WTC11 (cell line): ENCODE measurements around the gene MBNL1. TPM values are rescaled to one million over a fixed set of nuclear protein-coding genes. Genes with fewer than 3 reads are reported as not detected.

Experiments used
- ATAC-seq: fragments of 200-7000 bp; cut with Tn5 transposase; 2 replicates; pipeline ENCODE4 v1.10.0; 2021; ENCODE audit warnings: mild to moderate bottlenecking, moderate library complexity
- CTCF ChIA-PET: fragments of 300-600 bp; sonication (Branson Sonifier 250); formaldehyde crosslinking; loops from one replicate; lab custom pipeline; 2021; ENCODE audit warnings: antibody characterized with exemption; lab: Charles Lee
- POLR2A ChIA-PET: fragments of 350-600 bp; sonication (Branson Sonifier 250); formaldehyde crosslinking; loops from one replicate; lab custom pipeline; 2021; ENCODE audit warnings: antibody characterized with exemption; lab: Charles Lee
- DNase-seq: peaks from one replicate; pipeline ENCODE4 v3.0.0; 2021; ENCODE audit warnings: low spot score
- H3K27ac Mint-ChIP-seq: 2 replicates; pipeline ENCODE4 v1.8.0; 2021; ENCODE audit warnings: mixed read lengths
- H3K27me3 Mint-ChIP-seq: 2 replicates; pipeline ENCODE4 v1.8.0; 2021; ENCODE audit warnings: low read depth, mild to moderate bottlenecking, moderate library complexity, mixed read lengths
- H3K36me3 Mint-ChIP-seq: 2 replicates; pipeline ENCODE4 v1.8.0; 2021; ENCODE audit warnings: mixed read lengths
- H3K4me1 Mint-ChIP-seq: 2 replicates; pipeline ENCODE4 v1.8.0; 2022; ENCODE audit warnings: mixed read lengths
- H3K4me3 Mint-ChIP-seq: 2 replicates; pipeline ENCODE4 v1.8.0; 2021; ENCODE audit warnings: mild to moderate bottlenecking, moderate library complexity, mixed read lengths
- H3K9me3 Mint-ChIP-seq: 2 replicates; pipeline ENCODE4 v1.8.0; 2021; ENCODE audit warnings: mixed read lengths
- AR ChIP-seq: fragments of 250-450 bp; sonication (Bioruptor Pico); IDR thresholded peaks from 2 replicates; pipeline ENCODE4 v1.9.0; 2021; ENCODE audit warnings: mild to moderate bottlenecking
- E2F4 ChIP-seq: sonication (generic); formaldehyde crosslinking; IDR thresholded peaks from 2 replicates; pipeline ENCODE4 v1.8.1; 2022; ENCODE audit warnings: low read depth, mild to moderate bottlenecking, moderate library complexity, missing genetic modification reagents, borderline replicate concordance
- ERG ChIP-seq: fragments of 250-450 bp; sonication (Bioruptor Pico); IDR thresholded peaks from 2 replicates; pipeline ENCODE4 v1.8.0; 2021; ENCODE audit warnings: mild to moderate bottlenecking
- ESRRA ChIP-seq: sonication (generic); formaldehyde crosslinking; IDR thresholded peaks from 2 replicates; pipeline ENCODE4 v1.8.1; 2022; ENCODE audit warnings: mild to moderate bottlenecking, missing genetic modification reagents, borderline replicate concordance
- FOXJ3 ChIP-seq: sonication (generic); formaldehyde crosslinking; IDR thresholded peaks from 2 replicates; pipeline ENCODE4 v1.9.0; 2021; ENCODE audit warnings: missing genetic modification reagents, mild to moderate bottlenecking, borderline replicate concordance
- GTF2I ChIP-seq: fragments of 250-450 bp; sonication (Bioruptor Pico); conservative IDR thresholded peaks from 2 replicates; pipeline ENCODE4 v1.4.0; 2021; ENCODE audit warnings: mild to moderate bottlenecking
- HMGA2 ChIP-seq: fragments of 250-450 bp; sonication (Bioruptor Pico); IDR thresholded peaks from 2 replicates; pipeline ENCODE4 v1.4.0; 2021; ENCODE audit warnings: mild to moderate bottlenecking, moderate library complexity
- IRF1 ChIP-seq: sonication (generic); formaldehyde crosslinking; IDR thresholded peaks from 2 replicates; pipeline ENCODE4 v1.8.0; 2023; ENCODE audit warnings: missing genetic modification reagents
- MXD4 ChIP-seq: fragments of 250-450 bp; sonication (Bioruptor Pico); IDR thresholded peaks from 2 replicates; pipeline ENCODE4 v1.8.0; 2021; ENCODE audit warnings: mild to moderate bottlenecking, moderate library complexity, borderline replicate concordance
- PREB ChIP-seq: sonication (generic); formaldehyde crosslinking; IDR thresholded peaks from 2 replicates; pipeline ENCODE4 v1.8.1; 2022; ENCODE audit warnings: mild to moderate bottlenecking, missing genetic modification reagents, moderate library complexity, borderline replicate concordance
- PRRX2 ChIP-seq: fragments of 250-450 bp; sonication (Bioruptor Pico); IDR thresholded peaks from 2 replicates; pipeline ENCODE4 v1.8.0; 2021; ENCODE audit warnings: mild to moderate bottlenecking
- ZBTB43 ChIP-seq: sonication (generic); formaldehyde crosslinking; IDR thresholded peaks from 2 replicates; pipeline ENCODE4 v1.8.1; 2023; ENCODE audit warnings: mild to moderate bottlenecking, missing genetic modification reagents
- ZNF425 ChIP-seq: fragments of 250-450 bp; sonication (Bioruptor Pico); conservative IDR thresholded peaks from 2 replicates; pipeline ENCODE4 v1.9.0; 2021; ENCODE audit warnings: mild to moderate bottlenecking
- ZNF512 ChIP-seq: sonication (generic); formaldehyde crosslinking; IDR thresholded peaks from 2 replicates; pipeline ENCODE4 v1.8.1; 2022; ENCODE audit warnings: missing genetic modification reagents, borderline replicate concordance
- ZNF532 ChIP-seq: fragments of 250-450 bp; sonication (Bioruptor Pico); IDR thresholded peaks from 2 replicates; pipeline ENCODE4 v1.9.0; 2021; ENCODE audit warnings: mild to moderate bottlenecking, borderline replicate concordance
- ZNF671 ChIP-seq: fragments of 250-450 bp; sonication (Bioruptor Pico); IDR thresholded peaks from 2 replicates; pipeline ENCODE4 v1.8.0; 2021; ENCODE audit warnings: mild to moderate bottlenecking
- total RNA-seq: library from RNA; stranded (reverse); gene quantifications from 3 replicates; pipeline ENCODE4 v1.2.3, GENCODE V29; 2021

MBNL1 gene
- total RNA-seq, 1 experiment from 2014 or later, result 20.4 TPM

- ATAC-seq, result peak; percentile 30; the same call in 1 of the 2 replicates
- TF ChIP-seq ZNF532 (CRISPR knock-in tag) (no peak), IRF1 (CRISPR knock-in tag) (no peak), GTF2I (CRISPR knock-in tag) (no peak), ESRRA (CRISPR knock-in tag) (no peak), HMGA2 (CRISPR knock-in tag) (no peak), MXD4 (CRISPR knock-in tag) (no peak), ERG (no peak), E2F4 (CRISPR knock-in tag) (no peak), PREB (CRISPR knock-in tag) (no peak), ZNF671 (CRISPR knock-in tag) (no peak), AR (CRISPR knock-in tag) (no peak)
- peaks cover 46% of the 10 kb centered on the region for H3K4me1 Mint-ChIP-seq
- peaks cover 4% of the 10 kb centered on the region; the same call in 1 of the 2 replicates for H3K36me3 Mint-ChIP-seq
- H3K27ac Mint-ChIP-seq, result 0 out of 2 replicates have a peak overlapping the region, but pooled peaks have one; percentile 19
- H3K27me3 Mint-ChIP-seq, result no peaks in the 10 kb centered on the region
- no peak overlapping the region for H3K4me3 Mint-ChIP-seq
- DNase-seq, result peak; percentile 18
- H3K9me3 Mint-ChIP-seq, result peaks cover 6% of the 10 kb centered on the region
- POLR2A ChIA-PET, result no interaction called here
- CTCF ChIA-PET, result no interaction called here
Observed at GRCh38 chr3:152395764-152396163, 127.0 kb downstream of the MBNL1 start.

- ChIA-PET POLR2A (no interaction called here), CTCF (no interaction called here)
- Mint-ChIP-seq H3K27me3 (no peaks in the 10 kb centered on the region), H3K4me3 (no peak overlapping the region), H3K27ac (no peak overlapping the region), H3K9me3 (peaks cover 6% of the 10 kb centered on the region), H3K4me1 (peaks cover 36% of the 10 kb centered on the region), H3K36me3 (peaks cover 4% of the 10 kb centered on the region; the same call in 1 of the 2 replicates)
- ATAC-seq (no peak), DNase-seq (no peak)
- no peak for TF ChIP-seq FOXJ3 (CRISPR knock-in tag)
- TF ChIP-seq IRF1 (CRISPR knock-in tag), result no peak
- TF ChIP-seq PRRX2 (CRISPR knock-in tag), result no peak
- TF ChIP-seq ZBTB43 (CRISPR knock-in tag), result no peak
- TF ChIP-seq ZNF425 (CRISPR knock-in tag), result no peak
- TF ChIP-seq ZNF512 (CRISPR knock-in tag), result no peak
Observed at GRCh38 chr3:152396867-152397266, 128.1 kb downstream of the MBNL1 start.
